Suppressor macrophage treated with lipopolysaccharide for 1 hour (primary cell): Measurements from ENCODE around the gene ITFG2.
"Not testable (repeated sequence)": the region's sequence is repeated elsewhere in the genome, so short reads cannot be mapped to it uniquely, and the experiment has no call there.

Experiments
- DNase-seq, 3 donors: peaks; one replicate each; pipeline ENCODE4 v3.0.0-alpha.2; 2020 to 2022

The ITFG2 gene

GRCh38 chr12:2812290-2813213 is at the start of gene ITFG2:
ITFG2 (plus strand) TSS chr12:2812668; CDS start chr12:2812761, 93 bp downstream.
- peak; percentile 97 to 99 (median 98) for DNase-seq

GRCh38 chr12:2764398-2764797 is 48.1 kb upstream of the ITFG2 start:
- DNase-seq, result no peak

GRCh38 chr12:2765052-2765451 is 47.4 kb upstream of the ITFG2 start:
- DNase-seq, result no peak

GRCh38 chr12:2765608-2766007 is 46.9 kb upstream of the ITFG2 start:
- DNase-seq, result no peak

GRCh38 chr12:2768224-2768961 is 44.1 kb upstream of the ITFG2 start:
- no peak for DNase-seq

- DNase-seq, result no peak
Observed at GRCh38 chr12:2769866-2770533, 42.5 kb upstream of the ITFG2 start.

GRCh38 chr12:2770544-2770943 is 41.9 kb upstream of the ITFG2 start:
- DNase-seq, result not testable (repeated sequence)

- no peak for DNase-seq
Observed at GRCh38 chr12:2772370-2772769, 40.1 kb upstream of the ITFG2 start.

- no peak for DNase-seq
Observed at GRCh38 chr12:2773199-2773875, 39.1 kb upstream of the ITFG2 start.

- no peak for DNase-seq
Observed at GRCh38 chr12:2775431-2775830, 37.0 kb upstream of the ITFG2 start.

- DNase-seq, result no peak
Observed at GRCh38 chr12:2776129-2776806, 36.2 kb upstream of the ITFG2 start.

- DNase-seq, result peak; percentile 56 to 69 (median 65)
Observed at GRCh38 chr12:2779281-2779680, 33.2 kb upstream of the ITFG2 start.

- DNase-seq, result peak; percentile 54 to 73 (median 68)
Observed at GRCh38 chr12:2783936-2784600, 28.4 kb upstream of the ITFG2 start.

GRCh38 chr12:2785017-2785416 is 27.5 kb upstream of the ITFG2 start:
- no peak for DNase-seq

GRCh38 chr12:2791089-2791488 is 21.4 kb upstream of the ITFG2 start:
- DNase-seq, result no peak

GRCh38 chr12:2792671-2793500 is 19.6 kb upstream of the ITFG2 start:
- no peak for DNase-seq

- DNase-seq, result no peak
Observed at GRCh38 chr12:2793561-2793960, 18.9 kb upstream of the ITFG2 start.

- DNase-seq, result peak in 1 of 3 donors; percentile 13
Observed at GRCh38 chr12:2794191-2794735, 18.2 kb upstream of the ITFG2 start.

GRCh38 chr12:2794736-2795289 is 17.7 kb upstream of the ITFG2 start, which contains the start of gene FKBP4:
FKBP4 (plus strand) TSS chr12:2794970; CDS start chr12:2795140, 170 bp downstream.
- DNase-seq, result peak; percentile 81 to 94 (median 91)
